GM12873 (cell line): ENCODE measurements around the gene IPO13.

Experiments used
- CTCF ChIP-seq: IDR thresholded peaks from 2 replicates; pipeline ENCODE4 v1.5.1; 2012; ENCODE audit warnings: low read depth, mild to moderate bottlenecking, moderate library complexity, low read length, control low read depth; ENCODE audit not compliant: insufficient read depth; ENCODE audit errors: missing control alignments

The IPO13 gene

DNA sequence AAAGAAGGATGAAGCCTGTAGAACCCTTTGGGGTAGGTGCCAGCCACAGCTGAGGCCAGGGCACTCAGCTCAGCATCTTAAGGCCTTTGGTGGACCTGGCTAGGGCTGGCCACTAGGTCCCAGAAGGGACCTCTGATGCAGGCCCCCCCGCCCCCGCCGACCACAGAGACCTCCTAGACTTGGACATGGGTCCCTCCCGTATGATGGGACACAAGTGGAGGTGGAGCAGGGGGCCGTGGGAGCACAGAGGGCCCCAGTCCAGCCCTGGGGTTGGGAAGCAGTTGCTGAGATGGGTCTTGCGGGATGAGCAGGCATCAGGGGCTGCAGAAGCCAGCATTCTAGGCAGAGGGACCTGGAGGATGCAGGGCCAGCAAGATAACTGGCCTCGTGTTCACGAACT, 35.5 kb downstream of the IPO13 start:
- no peak for TF ChIP-seq CTCF

DNA sequence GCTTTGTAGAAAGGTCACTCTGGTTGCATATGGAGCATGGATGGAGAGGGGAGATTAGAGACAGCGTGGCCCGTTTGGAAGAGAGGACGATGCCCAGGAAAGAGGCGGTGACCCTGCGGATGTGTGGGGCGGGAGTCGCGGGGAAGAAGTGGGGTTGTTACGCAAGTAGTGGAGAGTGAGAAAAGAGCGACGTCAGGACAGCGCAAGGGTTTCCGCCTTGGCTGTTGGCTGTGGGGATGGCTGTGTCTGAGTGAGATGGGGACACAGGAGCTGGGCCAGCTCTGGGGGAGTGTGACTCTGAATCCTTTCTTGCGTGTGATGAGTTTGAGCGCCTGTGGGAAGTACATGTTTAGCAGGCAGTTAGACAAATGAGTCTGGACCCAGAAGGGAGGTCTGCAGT, 36.1 kb downstream of the IPO13 start:
- TF ChIP-seq CTCF = no peak

- no peak for TF ChIP-seq CTCF
Measured at GRCh38 chr1:43983253-43983899, 36.6 kb downstream of the IPO13 start.

GRCh38 chr1:43984855-43985254, 38.1 kb downstream of the IPO13 start:
- no peak for TF ChIP-seq CTCF

GRCh38 chr1:43985984-43986595, 39.3 kb downstream of the IPO13 start:
- no peak for TF ChIP-seq CTCF

- no peak for TF ChIP-seq CTCF
Measured at GRCh38 chr1:43986712-43987111, 40.0 kb downstream of the IPO13 start.

GRCh38 chr1:43987159-43987902, 40.6 kb downstream of the IPO13 start:
- no peak for TF ChIP-seq CTCF
